H1 (cell line): ENCODE results near the gene UBE2O. TPM values are rescaled to one million over a fixed set of nuclear protein-coding genes. Genes with fewer than 3 reads are reported as not detected.
A peak's percentile ranks its signal among the peaks of the same experiment; 100 is the strongest.

Source experiments
- CTCF ChIA-PET: fragments of 300-600 bp; sonication (Branson Sonifier 250); formaldehyde crosslinking; loops from one replicate; lab custom pipeline; 2021; ENCODE audit not compliant: partially characterized antibody; lab: Charles Lee
- POLR2A ChIA-PET: fragments of 300-600 bp; sonication (Branson Sonifier 250); formaldehyde crosslinking; loops from one replicate; lab custom pipeline; 2021; ENCODE audit warnings: inconsistent platforms; ENCODE audit not compliant: partially characterized antibody; lab: Charles Lee
- DNase-seq, 2 experiments: peaks; one replicate each; pipeline versions ENCODE4 v3.0.0 to v3.0.0-alpha.2; 2010 to 2022; ENCODE audit warnings: low spot score in 2 of 2, low read depth in 1 of 2, mixed read lengths in 1 of 2
- FAIRE-seq: peaks from 2 replicates; lab custom pipeline; 2011; peaks lifted over from hg19 to GRCh38; lab: Jason Lieb, UNC
- H2AFZ ChIP-seq: 2 replicates; pipeline ENCODE4 v1.8.1; 2012; ENCODE audit warnings: low read length, inconsistent platforms
- H2AK5ac ChIP-seq: 2 replicates; pipeline ENCODE4 v1.6.1; 2013; ENCODE audit warnings: low read depth, low read length
- H2BK120ac ChIP-seq: replicated peaks from 2 replicates; pipeline ENCODE3; 2013; ENCODE audit warnings: low read depth, low read length, inconsistent platforms
- H2BK12ac ChIP-seq: 2 replicates; pipeline ENCODE4 v1.6.1; 2013; ENCODE audit warnings: low read depth, low read length
- H2BK15ac ChIP-seq: 2 replicates; pipeline ENCODE4 v1.6.1; 2013; ENCODE audit warnings: low read length
- H2BK20ac ChIP-seq: 2 replicates; pipeline ENCODE4 v1.6.1; 2013; ENCODE audit warnings: low read length
- H2BK5ac ChIP-seq: 2 replicates; pipeline ENCODE4 v1.6.1; 2013; ENCODE audit warnings: low read depth, low read length
- H3K14ac ChIP-seq: 2 replicates; pipeline ENCODE4 v1.6.1; 2013; ENCODE audit warnings: inconsistent platforms; ENCODE audit not compliant: insufficient read length
- H3K18ac ChIP-seq: 2 replicates; pipeline ENCODE4 v1.6.1; 2013; ENCODE audit warnings: low read length; ENCODE audit errors: extremely low read depth
- H3K23ac ChIP-seq: 2 replicates; pipeline ENCODE4 v1.6.1; 2013; ENCODE audit warnings: inconsistent platforms; ENCODE audit not compliant: insufficient read length
- H3K23me2 ChIP-seq: 2 replicates; pipeline ENCODE4 v1.6.1; 2013; ENCODE audit warnings: low read depth, low read length
- H3K27ac ChIP-seq: 2 replicates; pipeline ENCODE4 v1.6.1; 2011; ENCODE audit warnings: low read depth, low read length, inconsistent platforms
- H3K27me3 ChIP-seq, 4 experiments: replicated peaks in 1 of 4; 1 replicate in 1 of 4; 2 replicates in 3 of 4; pipeline versions ENCODE4 v1.6.1 to v1.8.1; 2011 to 2013; ENCODE audit warnings: low read length in 3 of 4, mild to moderate bottlenecking in 3 of 4, inconsistent platforms in 2 of 4, mixed read lengths in 2 of 4, moderate library complexity in 1 of 4; ENCODE audit not compliant: control insufficient read depth in 3 of 4, insufficient read depth in 3 of 4; ENCODE audit errors: extremely low read depth in 1 of 4
- H3K36me3 ChIP-seq, 4 experiments: 2 replicates each; pipeline versions ENCODE4 v1.6.1 to v1.8.1; 2011 to 2013; ENCODE audit warnings: mild to moderate bottlenecking in 4 of 4, low read length in 3 of 4, moderate library complexity in 2 of 4, control low read depth in 1 of 4, inconsistent platforms in 1 of 4; ENCODE audit not compliant: insufficient read depth in 4 of 4, control insufficient read depth in 2 of 4
- H3K4ac ChIP-seq: replicated peaks from 2 replicates; pipeline ENCODE3; 2013; ENCODE audit warnings: low read length, low read depth, mixed read lengths, inconsistent platforms; ENCODE audit not compliant: insufficient read length
- H3K4me1 ChIP-seq, 4 experiments: replicated peaks in 1 of 4; 1 replicate in 1 of 4; 2 replicates in 3 of 4; pipeline versions ENCODE4 v1.6.1 to v1.8.1; 2011 to 2013; ENCODE audit warnings: low read length in 3 of 4, inconsistent platforms in 2 of 4, mixed read lengths in 1 of 4; ENCODE audit not compliant: insufficient read depth in 4 of 4, control insufficient read depth in 3 of 4
- H3K4me2 ChIP-seq, 2 experiments: 2 replicates each; pipeline versions ENCODE4 v1.6.1 to v1.8.1; 2011 to 2013; ENCODE audit warnings: low read depth in 2 of 2, low read length in 2 of 2, control low read depth in 1 of 2, inconsistent platforms in 1 of 2, mild to moderate bottlenecking in 1 of 2; ENCODE audit not compliant: insufficient read depth in 1 of 2
- H3K4me3 ChIP-seq, 4 experiments: fragments of 200-600, 300-600 bp in 1 of 4; sonication (generic), shearing (Covaris generic), sonication (Bioruptor Twin) in 1 of 4; 2 replicates each; pipeline versions ENCODE4 v1.5.1 to v1.8.1; 2011 to 2016; ENCODE audit warnings: low read length in 4 of 4, low read depth in 3 of 4, control low read depth in 2 of 4, inconsistent platforms in 2 of 4, mild to moderate bottlenecking in 2 of 4, mixed read lengths in 1 of 4, moderate library complexity in 1 of 4; ENCODE audit not compliant: insufficient read depth in 2 of 4; ENCODE audit errors: extremely low read depth in 1 of 4
- H3K56ac ChIP-seq: replicated peaks from 2 replicates; pipeline ENCODE3; 2013; ENCODE audit warnings: low read depth, mild to moderate bottlenecking, mixed read lengths, low read length, inconsistent platforms; ENCODE audit not compliant: insufficient read length
- H3K79me1 ChIP-seq: 2 replicates; pipeline ENCODE4 v1.6.1; 2013; ENCODE audit warnings: low read depth, low read length, control low read depth
- H3K79me2 ChIP-seq, 2 experiments: 2 replicates each; pipeline versions ENCODE4 v1.6.1 to v1.8.1; 2012 to 2013; ENCODE audit warnings: low read length in 2 of 2, mild to moderate bottlenecking in 2 of 2, inconsistent platforms in 1 of 2; ENCODE audit not compliant: insufficient read depth in 2 of 2, control insufficient read depth in 1 of 2
- H3K9ac ChIP-seq, 4 experiments: replicated peaks in 1 of 4; 1 replicate in 1 of 4; 2 replicates in 3 of 4; pipeline versions ENCODE4 v1.6.1 to v1.8.1; 2011 to 2013; ENCODE audit warnings: low read depth in 3 of 4, low read length in 3 of 4, control low read depth in 2 of 4, mild to moderate bottlenecking in 2 of 4, moderate library complexity in 2 of 4, inconsistent platforms in 1 of 4; ENCODE audit errors: extremely low read depth in 1 of 4
- H3K9me3 ChIP-seq, 2 experiments: 2 replicates each; pipeline versions ENCODE4 v1.6.1 to v1.8.1; 2012 to 2013; ENCODE audit warnings: mild to moderate bottlenecking in 2 of 2, moderate library complexity in 2 of 2, control low read depth in 1 of 2, inconsistent platforms in 1 of 2, low read depth in 1 of 2, low read length in 1 of 2, mixed read lengths in 1 of 2; ENCODE audit not compliant: insufficient read depth in 2 of 2
- H4K20me1 ChIP-seq, 2 experiments: replicated peaks in 1 of 2; 2 replicates each; pipeline versions ENCODE3 to v1.8.1; 2011 to 2013; ENCODE audit warnings: inconsistent platforms in 2 of 2, low read length in 2 of 2, mild to moderate bottlenecking in 1 of 2; ENCODE audit not compliant: insufficient read depth in 2 of 2, control insufficient read depth in 1 of 2
- H4K5ac ChIP-seq: 2 replicates; pipeline ENCODE4 v1.6.1; 2013; ENCODE audit warnings: low read length, low read depth, mixed read lengths, inconsistent platforms; ENCODE audit not compliant: insufficient read length
- H4K8ac ChIP-seq: 2 replicates; pipeline ENCODE4 v1.8.0; 2013; ENCODE audit warnings: mild to moderate bottlenecking, moderate library complexity, low read length, inconsistent platforms; ENCODE audit not compliant: insufficient read depth; ENCODE audit errors: extremely low read depth
- H4K91ac ChIP-seq: replicated peaks from 2 replicates; pipeline ENCODE3; 2013; ENCODE audit warnings: low read length, mixed read lengths, inconsistent platforms; ENCODE audit not compliant: insufficient read length
- CREB1 ChIP-seq: IDR thresholded peaks from 2 replicates; pipeline ENCODE4 v1.6.1; 2012; ENCODE audit warnings: inconsistent platforms
- JUN ChIP-seq: IDR thresholded peaks from 2 replicates; pipeline ENCODE4 v1.6.1; 2011; ENCODE audit warnings: low read depth, mild to moderate bottlenecking, improper control_type of control experiment, low read length
- JUND ChIP-seq: IDR thresholded peaks from 2 replicates; pipeline ENCODE4 v1.6.1; 2011; ENCODE audit warnings: mild to moderate bottlenecking, improper control_type of control experiment, low read length
- KDM1A ChIP-seq: fragments of 200-600, 300-600 bp; sonication (generic); IDR thresholded peaks from 2 replicates; pipeline ENCODE4 v1.7.1; 2016; ENCODE audit warnings: mild to moderate bottlenecking, low read length, borderline replicate concordance
- MAFK ChIP-seq: IDR thresholded peaks from 2 replicates; pipeline ENCODE4 v1.6.1; 2012; ENCODE audit warnings: low read depth, mild to moderate bottlenecking, improper control_type of control experiment, low read length
- RAD21 ChIP-seq, 2 experiments: IDR thresholded peaks in 1 of 2; conservative IDR thresholded peaks in 1 of 2; 2 replicates each; pipeline ENCODE4 v1.6.1; 2011; ENCODE audit warnings: low read depth in 2 of 2, low read length in 2 of 2, improper control_type of control experiment in 1 of 2, inconsistent platforms in 1 of 2, mild to moderate bottlenecking in 1 of 2, moderate library complexity in 1 of 2
- RBBP5 ChIP-seq: IDR thresholded peaks from 2 replicates; pipeline ENCODE4 v1.7.1; 2012; ENCODE audit warnings: low read depth, mild to moderate bottlenecking, inconsistent platforms, low read length, moderate library complexity, borderline replicate concordance
- RFX5 ChIP-seq: IDR thresholded peaks from 2 replicates; pipeline ENCODE4 v1.6.1; 2011; ENCODE audit warnings: low read depth, low read length, improper control_type of control experiment, borderline replicate concordance
- RXRA ChIP-seq: IDR thresholded peaks from 2 replicates; pipeline ENCODE4 v1.6.1; 2011; ENCODE audit warnings: low read depth, mild to moderate bottlenecking, low read length, moderate library complexity; ENCODE audit not compliant: insufficient read depth
- SAP30 ChIP-seq: fragments of 300-600 bp; sonication (generic); IDR thresholded peaks from 2 replicates; pipeline ENCODE4 v1.7.1; 2012; ENCODE audit warnings: low read length, moderate library complexity, mild to moderate bottlenecking, inconsistent platforms; ENCODE audit not compliant: insufficient read depth, insufficient replicate concordance
- SIRT6 ChIP-seq: IDR thresholded peaks from one replicate; pipeline ENCODE4 v1.7.1; 2012; ENCODE audit warnings: low read length, inconsistent platforms
- SUZ12 ChIP-seq: fragments of 200-600 bp; sonication (generic); IDR thresholded peaks from 2 replicates; pipeline ENCODE4 v1.6.1; 2012; ENCODE audit warnings: mild to moderate bottlenecking, inconsistent platforms, low read length, moderate library complexity, mixed read lengths
- WGBS, 2 experiments: shearing (Covaris generic) in 1 of 2; methylation state at CpG; one replicate each; pipeline versions ENCODE4 v1.1.6 to v1.1.7; 2013 to 2015; ENCODE audit warnings: low lambda C conversion rate in 2 of 2, mixed read lengths in 2 of 2, inconsistent platforms in 1 of 2, low coverage in 1 of 2, missing lambda C conversion rate in 1 of 2; ENCODE audit not compliant: insufficient replicate concordance in 2 of 2, insufficient coverage in 1 of 2, insufficient read length in 1 of 2; ENCODE audit errors: extremely low coverage in 1 of 2, missing lambda C conversion rate in 1 of 2; 5-methylcytosine and 5-hydroxymethylcytosine counted together
- polyA plus RNA-seq, 7 experiments: library from polyadenylated mRNA; depleted of rRNA in 3 of 7; stranded (reverse) in 5 of 7; unstranded in 2 of 7; fragments of >200 nt in 5 of 7; fragments of 200-250 nt in 2 of 7; gene quantifications; 1 replicate in 5 of 7; 2 replicates in 1 of 7; 4 replicates in 1 of 7; pipeline versions ENCODE4 v1.2.1 to v1.2.3, GENCODE V29; 2011 to 2013; ENCODE audit warnings: missing spikeins in 2 of 7, mixed read lengths in 2 of 7
- total RNA-seq: library from RNA; stranded (reverse); fragmentation: NEBNext Ultra II Directional; extraction: Animal tissue kit (Norgen Biotek cat#: 25700); gene quantifications from 2 replicates; pipeline ENCODE4 v1.2.1, GENCODE V29; 2021

The UBE2O gene
- total and polyA plus RNA-seq, 2 of the 8 experiments (the other 6 are each of a cell fraction or from before 2014, with no cell fraction given), result 24.4 to 63.0 TPM

GRCh38 chr17:76419576-76420260 is 33.2 kb downstream of the UBE2O start:
- no peak overlapping the region for H3K9ac ChIP-seq
- H2AFZ ChIP-seq, result no peak overlapping the region
- H3K4me1 ChIP-seq, result peaks cover 0 to 14% (median 5%) of the 10 kb centered on the region in 4 experiments; a peak in 6 of 7 replicates
- H3K27ac ChIP-seq, result no peak overlapping the region
- ChIA-PET CTCF (interaction anchor here (0.8 to 1.4 kb wide), 3 partner anchors 12 to 24 kb away, joined by 3 to 4 read pairs (median 3); no protein-coding TSS in a partner anchor), POLR2A (interaction anchor here (1.4 to 2.0 kb wide), 2 partner anchors 8 to 15 kb away, joined by 3 to 5 read pairs; no protein-coding TSS in a partner anchor)
- no peak overlapping the region for H3K23ac ChIP-seq
- no peak overlapping the region for H3K4me3 ChIP-seq
- H3K4me2 ChIP-seq, result no peak overlapping the region
- H4K5ac ChIP-seq, result no peak overlapping the region
- no peaks in the 10 kb centered on the region for H3K23me2 ChIP-seq
- no peak overlapping the region for H3K18ac ChIP-seq
- H2BK15ac ChIP-seq, result no peak overlapping the region
- no peak overlapping the region for H2BK20ac ChIP-seq
- no peak overlapping the region for H2BK12ac ChIP-seq
- H2AK5ac ChIP-seq, result no peak overlapping the region
- no peak for DNase-seq
- no peaks in the 10 kb centered on the region for H3K9me3 ChIP-seq
- H2BK5ac ChIP-seq, result no peak overlapping the region
- H4K8ac ChIP-seq, result no peak overlapping the region; the same call in 1 of the 2 replicates
- H3K36me3 ChIP-seq, result 0 out of 8 replicates have a peak, but pooled peaks cover 0 to 4% (median 0%) of the 10 kb centered on the region in 4 experiments
- H3K56ac ChIP-seq, result no peak overlapping the region
- H4K20me1 ChIP-seq, result peaks cover 17 to 27% of the 10 kb centered on the region in 2 experiments
- no peak overlapping the region for H3K14ac ChIP-seq
- no peak overlapping the region for H2BK120ac ChIP-seq
- FAIRE-seq, result no peak
- peak overlapping the region; percentile 17 for H4K91ac ChIP-seq
- H3K79me2 ChIP-seq, result peaks cover 6 to 87% of the 10 kb centered on the region in 2 experiments; a peak in 3 of 4 replicates
- no peaks in the 10 kb centered on the region for H3K27me3 ChIP-seq
- WGBS, 2 experiments, result 91% methylated on average over 17 of the region's 17 CpGs; no CpG with 5 or more reads in 1 of the 2 experiments
- H3K79me1 ChIP-seq, result peaks cover 33% of the 10 kb centered on the region
- H3K4ac ChIP-seq, result no peak overlapping the region
- TF ChIP-seq SIRT6 (no peak), KDM1A (no peak), CREB1 (no peak), SAP30 (no peak), JUN (no peak), RBBP5 (no peak), SUZ12 (no peak), RFX5 (no peak), MAFK (no peak), RAD21 (IDR thresholded peaks at IDR 0.05 in 1 of 2, conservative IDR thresholded peaks at IDR 0.05 in 1 of 2; ENCODE audit: low read depth in 2 of 2, low read length in 2 of 2) (no peak), JUND (no peak), RXRA (no peak)
